Putamen (tissue), 1 donor: ENCODE results near the gene OR2B6.

ENCODE experiments used
- DNase-seq: peaks from one replicate; pipeline ENCODE4 v3.0.0-alpha.2; 2016; ENCODE audit warnings: low spot score

OR2B6 gene

DNA sequence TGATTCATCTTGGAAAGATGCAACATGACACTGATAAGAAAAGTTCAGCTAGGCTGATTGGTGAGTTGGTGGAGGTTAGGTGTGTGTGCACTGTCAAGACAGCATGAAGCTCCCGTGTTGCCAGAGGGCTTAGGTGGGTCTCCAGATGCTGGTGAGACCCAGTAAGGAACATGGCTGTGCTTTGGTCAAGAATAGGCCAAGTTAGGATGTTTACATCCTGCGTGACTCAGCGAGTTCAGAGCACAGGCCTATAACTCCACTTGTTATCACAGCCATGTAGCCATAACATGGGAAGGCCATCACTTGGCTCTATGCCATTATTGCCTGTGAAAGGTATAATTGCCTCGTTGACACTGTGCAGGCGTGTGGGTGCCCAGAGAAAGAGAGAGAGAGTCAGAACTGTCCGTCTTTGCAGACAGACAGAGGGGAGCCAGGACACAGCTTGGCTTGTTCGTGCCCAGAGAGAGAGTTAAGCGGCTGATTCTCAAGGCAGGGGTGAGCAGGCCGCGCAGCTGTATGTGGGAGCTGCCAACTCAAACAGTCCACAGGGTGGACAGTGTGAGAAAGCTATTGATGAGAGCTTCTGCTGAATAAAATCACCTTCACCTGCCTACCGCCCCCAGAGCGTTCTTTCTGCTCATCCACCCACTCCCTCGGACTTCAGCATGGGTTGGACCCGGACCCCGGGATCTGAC, 43.5 kb downstream of the OR2B6 start:
- DNase-seq: no peak

DNA sequence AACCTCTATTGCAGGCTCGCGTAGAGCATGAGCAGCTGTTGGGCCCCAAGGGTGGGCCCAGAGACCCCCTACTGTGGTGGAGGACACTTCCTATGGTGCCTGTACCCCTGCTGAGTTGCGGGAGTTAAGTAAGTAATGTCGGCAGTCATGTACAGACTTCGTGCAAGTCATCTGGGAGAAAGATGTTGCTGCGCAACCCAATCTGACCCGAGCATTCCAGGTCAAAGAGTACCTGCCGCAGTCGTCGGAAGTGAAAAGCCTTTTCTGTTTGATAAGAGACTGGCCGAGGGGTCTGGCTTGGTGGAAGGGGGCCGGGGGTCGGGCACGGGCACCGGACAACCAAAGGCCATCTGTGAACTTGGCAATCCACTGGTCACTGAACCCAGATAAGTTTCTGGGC, 44.3 kb downstream of the OR2B6 start:
- DNase-seq: no peak

DNA sequence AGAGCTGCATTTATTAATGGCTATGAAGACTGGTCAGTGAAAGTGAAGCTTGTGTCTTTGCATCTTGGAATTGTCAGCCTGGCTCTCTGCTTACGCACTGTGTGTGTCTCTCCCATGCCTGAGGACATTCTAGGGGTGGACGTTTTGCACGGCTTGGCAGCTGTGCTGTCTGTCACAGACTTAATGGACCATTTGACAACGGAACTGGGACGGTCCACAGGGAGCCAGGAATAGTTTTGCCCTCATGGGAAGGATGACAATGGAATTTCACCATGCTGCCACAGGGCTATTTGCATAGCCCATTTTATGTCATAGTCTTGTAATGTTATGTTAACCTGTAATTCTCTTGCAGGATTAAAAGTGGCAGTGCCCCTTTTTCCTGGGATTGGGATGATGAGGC, 44.7 kb downstream of the OR2B6 start:
- DNase-seq: no peak

GRCh38 chr6:28002161-28002560, 45.1 kb downstream of the OR2B6 start:
- DNase-seq: no peak

- DNase-seq: no peak
These were observed 46.0 kb downstream of the OR2B6 start for GRCh38 chr6:28003059-28003458.

DNA sequence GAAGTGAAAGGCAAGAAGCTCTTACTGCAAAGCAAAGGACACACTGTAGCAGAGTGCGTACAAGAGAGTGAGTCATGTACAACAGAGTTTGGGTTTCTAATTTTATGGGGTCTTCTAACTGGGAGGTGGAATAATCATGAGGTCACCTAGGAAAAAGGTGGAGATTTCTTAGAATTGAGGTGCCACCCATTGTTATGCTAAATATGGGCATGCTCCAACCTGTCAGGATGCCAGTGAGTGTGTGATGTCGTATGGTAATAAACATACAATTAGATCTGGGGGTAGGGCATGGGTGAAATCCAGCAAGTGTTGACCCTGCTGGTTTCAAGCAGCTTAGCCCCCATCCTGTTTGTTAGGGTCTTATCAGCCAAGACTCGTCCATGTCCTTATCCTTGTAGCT, 46.6 kb downstream of the OR2B6 start:
- no peak for DNase-seq

- DNase-seq: no peak
These were observed 47.5 kb downstream of the OR2B6 start for GRCh38 chr6:28004350-28005151.

- no peak for DNase-seq
These were observed 48.3 kb downstream of the OR2B6 start for GRCh38 chr6:28005152-28005890.

GRCh38 chr6:28005975-28006374, 48.9 kb downstream of the OR2B6 start:
- DNase-seq: no peak
